Breast epithelium (tissue), 3 donors: Measurements from ENCODE around the gene CXCL14.

Experiments
- CTCF ChIP-seq, 3 donors: fragments of 450-650 bp; IDR thresholded peaks; one replicate each; pipeline ENCODE4 v1.5.1; 2016 to 2017; ENCODE audit warnings: antibody characterized with exemption in 3 of 3, mild to moderate bottlenecking in 3 of 3, moderate library complexity in 3 of 3
- POLR2AphosphoS5 ChIP-seq, 3 donors: sonication (generic); formaldehyde crosslinking; IDR thresholded peaks; one replicate each; pipeline ENCODE4 v1.6.1; 2017; ENCODE audit warnings: antibody characterized with exemption in 3 of 3

GRCh38 chr5:135599421-135600151, 20.8 kb upstream of the CXCL14 start:
- TF ChIP-seq CTCF (IDR thresholded peaks at IDR 0.05) (no peak), POLR2AphosphoS5 (IDR thresholded peaks at IDR 0.05) (no peak)
